22Rv1 (cell line): ENCODE measurements around the gene AGTPBP1.

Experiments used
- CTCF ChIP-seq: fragments of 450-650 bp; IDR thresholded peaks from 2 replicates; pipeline ENCODE4 v1.5.1; 2017; ENCODE audit warnings: mild to moderate bottlenecking
- ZFX ChIP-seq: fragments of 450-650 bp; IDR thresholded peaks from 2 replicates; pipeline ENCODE4 v1.6.1; 2017; ENCODE audit warnings: antibody characterized with exemption, borderline replicate concordance

DNA sequence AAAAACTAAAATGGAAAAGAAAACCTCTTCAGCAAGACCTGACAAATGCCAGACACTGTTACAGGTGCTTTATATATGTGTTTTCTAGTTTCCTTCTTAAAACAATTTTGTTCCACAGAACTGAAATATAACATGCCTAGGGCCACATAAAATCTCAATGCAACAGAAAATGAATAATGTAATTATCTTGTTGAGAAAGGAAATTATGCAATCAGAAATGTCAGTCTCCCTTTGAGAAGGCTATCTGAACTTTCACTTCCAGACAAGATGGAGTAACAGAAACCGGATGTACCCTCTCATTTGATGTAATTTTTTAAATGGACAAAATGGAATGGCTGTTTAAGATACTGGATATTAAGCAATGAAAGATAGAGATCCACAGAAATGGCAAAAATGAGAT lies 79.2 kb downstream of the AGTPBP1 start:
- TF ChIP-seq CTCF (no peak), ZFX (no peak)
